Measurements from ENCODE around the gene PTPRA. TPM values are rescaled to one million over a fixed set of nuclear protein-coding genes. Genes with fewer than 3 reads are reported as not detected.
A peak's percentile ranks its signal among the peaks of the same experiment; 100 is the strongest.

The PTPRA gene
- total RNA-seq, 1 experiment from 2014 or later: 45.2 TPM

GRCh38 chr20:2919518-2920245, 46.4 kb downstream of the PTPRA start:
- H2BK5ac ChIP-seq (ENCODE audit: insufficient read length, low read length): no peak overlapping the region
- WGBS (ENCODE audit: extremely low coverage, insufficient read length, low lambda C conversion rate): no CpG with 5 or more reads among the region's 2 CpGs

More at GRCh38 chr20:2919518-2920245, 46.4 kb downstream of the PTPRA start:
- no peak for DNase-seq
- Histone ChIP-seq H3K9ac (ENCODE audit: extremely low read depth, insufficient read length, low read length) (no peak overlapping the region), H3T11ph (ENCODE audit: low read length) (no peak overlapping the region), H2BK12ac (ENCODE audit: insufficient read length, low read depth, low read length) (no peak overlapping the region), H4K91ac (ENCODE audit: insufficient read length, low read depth, low read length) (no peak overlapping the region), H2BK120ac (ENCODE audit: low read depth, low read length, poor library complexity, severe bottlenecking) (no peak overlapping the region), H4K8ac (replicated peaks; ENCODE audit: insufficient read length, low read depth, low read length) (no peak overlapping the region), H4K20me1 (ENCODE audit: control insufficient read depth, insufficient read depth, insufficient read length) (no peaks in the 10 kb centered on the region), H3K27ac (ENCODE audit: insufficient read length, low read depth, low read length) (no peak overlapping the region), H4K5ac (ENCODE audit: insufficient read length, low read depth, low read length) (no peak overlapping the region), H3K27me3 (ENCODE audit: insufficient read depth, low read length) (no peaks in the 10 kb centered on the region), H3K4me1 (ENCODE audit: insufficient read depth, low read length) (peaks cover 12% of the 10 kb centered on the region), H3K23me2 (ENCODE audit: insufficient read length, low read depth, low read length, poor library complexity, severe bottlenecking) (no peaks in the 10 kb centered on the region), H3K23ac (ENCODE audit: insufficient read length, low read depth, low read length) (no peak overlapping the region), H3K56ac (ENCODE audit: insufficient read length, low read depth, low read length) (no peak overlapping the region), H3K4me2 (ENCODE audit: insufficient read depth, insufficient read length, low read length) (no peak overlapping the region), H3K9me3 (ENCODE audit: control insufficient read depth, low read depth, low read length) (no peaks in the 10 kb centered on the region), H2AK5ac (ENCODE audit: insufficient read length, low read length) (no peak overlapping the region), H2BK20ac (ENCODE audit: low read depth, low read length, poor library complexity, severe bottlenecking) (peak overlapping the region; percentile 45), H2BK15ac (ENCODE audit: low read depth, low read length) (no peak overlapping the region), H3K14ac (ENCODE audit: insufficient read depth, low read length) (no peak overlapping the region), H2AFZ (ENCODE audit: low read length) (no peak overlapping the region), H3K18ac (ENCODE audit: insufficient read length, low read depth, low read length) (no peak overlapping the region), H3K79me1 (ENCODE audit: insufficient read depth, low read depth, low read length, poor library complexity, severe bottlenecking) (peaks cover 5% of the 10 kb centered on the region), H3K4ac (ENCODE audit: low read depth, low read length) (no peak overlapping the region), H3K79me2 (ENCODE audit: insufficient read depth, low read length) (peaks cover 3% of the 10 kb centered on the region; the same call in 1 of the 2 replicates)
- Mint-ChIP-seq H3K4me3 (no peak overlapping the region), H3K27ac (peak overlapping the region; percentile 25 to 61 (median 52); a peak in 5 of 7 replicates), H3K4me1 (peaks cover 27 to 35% of the 10 kb centered on the region in 2 experiments), H3K9me3 (no peaks in the 10 kb centered on the region), H3K27me3 (ENCODE audit: low read depth) (no peaks in the 10 kb centered on the region), H3K36me3 (ENCODE audit: insufficient read depth in 1 of 3, low read depth in 3 of 3) (peaks cover 0 to 13% (median 8%) of the 10 kb centered on the region in 3 experiments; a peak in 5 of 7 replicates)
- TF ChIP-seq CTCF (conservative IDR thresholded peaks at IDR 0.05): no peak
